ENCODE data around the gene PVRIG.

PVRIG gene

DNA sequence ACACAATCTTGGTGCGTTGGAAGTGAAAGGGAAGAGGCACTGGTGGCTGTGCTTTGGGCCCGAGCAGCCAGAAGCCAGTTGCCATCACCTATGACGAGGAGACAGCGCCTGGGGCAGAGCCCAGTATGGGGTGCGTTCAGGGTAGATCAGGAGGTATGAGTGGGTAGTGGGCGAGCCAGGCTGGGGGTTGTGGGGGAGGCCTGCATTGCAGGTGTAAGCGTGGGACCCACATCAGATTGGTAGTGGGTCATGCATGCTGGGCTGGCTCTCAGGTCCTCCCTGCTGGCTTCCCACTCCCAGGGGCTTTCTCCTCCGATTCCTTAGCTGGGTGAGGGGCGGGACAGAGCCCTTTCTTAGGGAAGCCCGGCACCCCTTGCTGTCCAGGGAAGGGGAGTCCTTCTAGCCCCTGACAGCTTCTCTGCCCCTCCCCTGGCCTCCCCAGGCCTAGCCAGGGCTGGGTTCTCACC lies 445 bp upstream of the PVRIG start:
- Histone ChIP-seq H3K4me3 (IDR thresholded peaks at IDR 0.05; ENCODE audit: insufficient read depth, low read depth, low read length) (no peak overlapping the region), H3K27ac (no peak overlapping the region)

DNA sequence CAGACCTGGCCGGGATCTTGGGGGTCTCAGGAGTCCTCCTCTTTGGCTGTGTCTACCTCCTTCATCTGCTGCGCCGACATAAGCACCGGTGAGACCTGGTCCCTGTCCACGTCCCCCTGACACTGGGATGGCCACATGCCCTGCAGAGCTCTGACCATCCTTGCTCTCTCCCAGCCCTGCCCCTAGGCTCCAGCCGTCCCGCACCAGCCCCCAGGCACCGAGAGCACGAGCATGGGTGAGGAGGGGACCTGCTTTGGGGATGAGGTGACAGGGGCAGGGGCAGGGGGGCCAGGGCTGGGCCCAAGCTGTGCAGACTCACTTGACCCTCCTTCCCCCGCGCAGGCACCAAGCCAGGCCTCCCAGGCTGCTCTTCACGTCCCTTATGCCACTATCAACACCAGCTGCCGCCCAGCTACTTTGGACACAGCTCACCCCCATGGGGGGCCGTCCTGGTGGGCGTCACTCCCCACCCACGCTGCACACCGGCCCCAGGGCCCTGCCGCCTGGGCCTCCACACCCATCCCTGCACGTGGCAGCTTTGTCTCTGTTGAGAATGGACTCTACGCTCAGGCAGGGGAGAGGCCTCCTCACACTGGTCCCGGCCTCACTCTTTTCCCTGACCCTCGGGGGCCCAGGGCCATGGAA lies 959 bp downstream of the PVRIG start:
- Histone ChIP-seq H3K27ac (peak overlapping the region; percentile 65; the same call in 1 of the 2 replicates), H2AFZ (ENCODE audit: low read depth) (no peak overlapping the region), H3K4me2 (peak overlapping the region; percentile 72; the same call in 1 of the 2 replicates), H3K4me1 (ENCODE audit: low read depth, poor library complexity, severe bottlenecking) (peaks cover 47% of the 10 kb centered on the region), H3K9ac (peak overlapping the region; percentile 40; the same call in 1 of the 2 replicates), H3K36me3 (ENCODE audit: insufficient read depth) (no peaks in the 10 kb centered on the region), H3K4me3 (IDR thresholded peaks at IDR 0.05; ENCODE audit: insufficient read depth, low read depth, low read length) (no peak overlapping the region), H4K20me1 (ENCODE audit: insufficient read depth) (no peaks in the 10 kb centered on the region; the same call in 1 of the 2 replicates), H3K27me3 (ENCODE audit: insufficient read depth, low read depth) (peaks cover 7% of the 10 kb centered on the region; the same call in 1 of the 2 replicates), H3K79me2 (ENCODE audit: insufficient read depth, low read depth) (no peaks in the 10 kb centered on the region)
- TF ChIP-seq, protein P1, sequence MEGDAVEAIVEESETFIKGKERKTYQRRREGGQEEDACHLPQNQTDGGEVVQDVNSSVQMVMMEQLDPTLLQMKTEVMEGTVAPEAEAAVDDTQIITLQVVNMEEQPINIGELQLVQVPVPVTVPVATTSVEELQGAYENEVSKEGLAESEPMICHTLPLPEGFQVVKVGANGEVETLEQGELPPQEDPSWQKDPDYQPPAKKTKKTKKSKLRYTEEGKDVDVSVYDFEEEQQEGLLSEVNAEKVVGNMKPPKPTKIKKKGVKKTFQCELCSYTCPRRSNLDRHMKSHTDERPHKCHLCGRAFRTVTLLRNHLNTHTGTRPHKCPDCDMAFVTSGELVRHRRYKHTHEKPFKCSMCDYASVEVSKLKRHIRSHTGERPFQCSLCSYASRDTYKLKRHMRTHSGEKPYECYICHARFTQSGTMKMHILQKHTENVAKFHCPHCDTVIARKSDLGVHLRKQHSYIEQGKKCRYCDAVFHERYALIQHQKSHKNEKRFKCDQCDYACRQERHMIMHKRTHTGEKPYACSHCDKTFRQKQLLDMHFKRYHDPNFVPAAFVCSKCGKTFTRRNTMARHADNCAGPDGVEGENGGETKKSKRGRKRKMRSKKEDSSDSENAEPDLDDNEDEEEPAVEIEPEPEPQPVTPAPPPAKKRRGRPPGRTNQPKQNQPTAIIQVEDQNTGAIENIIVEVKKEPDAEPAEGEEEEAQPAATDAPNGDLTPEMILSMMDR (conservative IDR thresholded peaks at IDR 0.05; ENCODE audit: low read depth, low read length) = no peak

More for the DNA sequence above, 445 bp upstream of the PVRIG start:
- peaks cover 13% of the 10 kb centered on the region; the same call in 1 of the 2 replicates for H3K27me3 ChIP-seq (ENCODE audit: insufficient read depth, low read depth)
- no peak overlapping the region for H3K4me2 ChIP-seq
- no peaks in the 10 kb centered on the region for H3K79me2 ChIP-seq (ENCODE audit: insufficient read depth, low read depth)
- H3K9ac ChIP-seq = no peak overlapping the region
- no peaks in the 10 kb centered on the region; the same call in 1 of the 2 replicates for H4K20me1 ChIP-seq (ENCODE audit: insufficient read depth)
- no peaks in the 10 kb centered on the region for H3K36me3 ChIP-seq (ENCODE audit: insufficient read depth)
- TF ChIP-seq, protein P1 (conservative IDR thresholded peaks at IDR 0.05; ENCODE audit: low read depth, low read length) = no peak
- no peak overlapping the region for H2AFZ ChIP-seq (ENCODE audit: low read depth)
- H3K4me1 ChIP-seq (ENCODE audit: low read depth, poor library complexity, severe bottlenecking) = peaks cover 47% of the 10 kb centered on the region

DNA sequence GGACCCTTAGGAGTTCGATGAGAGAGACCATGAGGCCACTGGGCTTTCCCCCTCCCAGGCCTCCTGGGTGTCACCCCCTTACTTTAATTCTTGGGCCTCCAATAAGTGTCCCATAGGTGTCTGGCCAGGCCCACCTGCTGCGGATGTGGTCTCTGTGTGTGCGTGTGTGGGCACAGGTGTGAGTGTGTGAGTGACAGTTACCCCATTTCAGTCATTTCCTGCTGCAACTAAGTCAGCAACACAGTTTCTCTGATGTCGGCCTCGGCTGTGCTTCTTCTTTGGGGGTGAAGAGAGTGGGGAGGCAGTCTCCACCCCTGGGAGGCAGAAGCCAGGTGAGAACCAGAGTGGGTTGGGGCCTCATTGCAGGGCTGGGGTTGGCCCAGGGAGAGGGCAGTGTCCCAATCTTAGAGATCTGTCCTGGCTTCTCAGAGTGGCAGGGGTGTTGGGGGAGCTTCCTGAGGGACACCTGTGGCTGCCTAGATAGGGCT lies 1.5 kb downstream of the PVRIG start:
- H3K79me2 ChIP-seq (ENCODE audit: insufficient read depth, low read depth) = no peaks in the 10 kb centered on the region
- H3K4me3 ChIP-seq (IDR thresholded peaks at IDR 0.05; ENCODE audit: insufficient read depth, low read depth, low read length) = no peak overlapping the region
- peak overlapping the region; percentile 72 for H3K4me2 ChIP-seq
- H3K9ac ChIP-seq = peak overlapping the region; percentile 40; the same call in 1 of the 2 replicates
- H3K4me1 ChIP-seq (ENCODE audit: low read depth, poor library complexity, severe bottlenecking) = peaks cover 45% of the 10 kb centered on the region
- peak overlapping the region; percentile 65 for H3K27ac ChIP-seq
- H3K36me3 ChIP-seq (ENCODE audit: insufficient read depth) = no peaks in the 10 kb centered on the region
- H2AFZ ChIP-seq (ENCODE audit: low read depth) = no peak overlapping the region
- peaks cover 1% of the 10 kb centered on the region; the same call in 1 of the 2 replicates for H3K27me3 ChIP-seq (ENCODE audit: insufficient read depth, low read depth)
- TF ChIP-seq, protein P1 (conservative IDR thresholded peaks at IDR 0.05; ENCODE audit: low read depth, low read length) = no peak
- no peaks in the 10 kb centered on the region; the same call in 1 of the 2 replicates for H4K20me1 ChIP-seq (ENCODE audit: insufficient read depth)

DNA sequence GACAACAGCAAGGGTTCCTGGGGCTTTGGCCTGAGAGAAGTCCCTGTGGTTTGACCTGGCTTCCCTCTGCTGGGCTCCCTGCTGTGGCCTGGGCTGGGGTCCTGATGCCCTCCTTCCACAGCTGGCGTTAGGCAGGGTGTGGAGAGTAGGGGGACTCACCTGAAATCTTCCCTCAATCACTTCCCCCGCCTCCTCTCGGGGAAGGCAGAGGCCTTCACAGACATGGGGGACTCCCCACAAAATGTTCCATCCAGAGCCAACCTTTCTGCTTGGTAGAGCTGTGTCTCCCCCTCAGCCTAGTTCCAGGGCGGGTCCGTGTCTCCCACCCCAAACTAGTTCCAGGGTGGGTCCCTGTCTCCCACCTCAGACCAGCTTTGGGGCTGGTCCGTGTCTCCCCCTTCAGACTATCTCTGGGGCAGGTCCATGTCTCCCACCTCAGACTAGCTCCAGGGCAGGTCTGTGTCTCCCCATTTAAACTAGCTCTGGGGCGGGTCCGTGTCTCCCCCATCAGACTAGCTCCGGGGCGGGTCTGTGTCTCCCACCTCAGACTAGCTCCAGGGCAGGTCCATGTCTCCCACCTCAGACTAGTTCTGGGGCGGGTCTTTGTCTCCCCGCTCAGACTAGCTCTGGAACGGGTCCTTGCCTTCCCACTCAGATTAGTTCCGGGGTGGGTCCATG lies 2.2 kb downstream of the PVRIG start:
- H3K79me2 ChIP-seq (ENCODE audit: insufficient read depth, low read depth) = no peaks in the 10 kb centered on the region
- no peaks in the 10 kb centered on the region for H3K27me3 ChIP-seq (ENCODE audit: insufficient read depth, low read depth)
- no peaks in the 10 kb centered on the region; the same call in 1 of the 2 replicates for H4K20me1 ChIP-seq (ENCODE audit: insufficient read depth)
- H3K4me3 ChIP-seq (IDR thresholded peaks at IDR 0.05; ENCODE audit: insufficient read depth, low read depth, low read length) = no peak overlapping the region
- TF ChIP-seq, protein P1 (conservative IDR thresholded peaks at IDR 0.05; ENCODE audit: low read depth, low read length) = no peak
- H3K36me3 ChIP-seq (ENCODE audit: insufficient read depth) = no peaks in the 10 kb centered on the region
- H3K9ac ChIP-seq = peak overlapping the region; percentile 40; the same call in 1 of the 2 replicates
- no peak overlapping the region for H2AFZ ChIP-seq (ENCODE audit: low read depth)
- H3K4me1 ChIP-seq (ENCODE audit: low read depth, poor library complexity, severe bottlenecking) = peaks cover 39% of the 10 kb centered on the region
- H3K27ac ChIP-seq = peak overlapping the region; percentile 65
- peak overlapping the region; percentile 72 for H3K4me2 ChIP-seq

Measured in KMS-11 (cell line).